NCI-H526 (cell line): Measurements from ENCODE around the gene CRYL1.
A peak's percentile ranks its signal among the peaks of the same experiment; 100 is the strongest.

ENCODE experiments used
- DNase-seq, 2 experiments: peaks; one replicate each; lab custom pipeline; 2025; lab: John Stamatoyannopoulos, UW

Gene CRYL1

DNA sequence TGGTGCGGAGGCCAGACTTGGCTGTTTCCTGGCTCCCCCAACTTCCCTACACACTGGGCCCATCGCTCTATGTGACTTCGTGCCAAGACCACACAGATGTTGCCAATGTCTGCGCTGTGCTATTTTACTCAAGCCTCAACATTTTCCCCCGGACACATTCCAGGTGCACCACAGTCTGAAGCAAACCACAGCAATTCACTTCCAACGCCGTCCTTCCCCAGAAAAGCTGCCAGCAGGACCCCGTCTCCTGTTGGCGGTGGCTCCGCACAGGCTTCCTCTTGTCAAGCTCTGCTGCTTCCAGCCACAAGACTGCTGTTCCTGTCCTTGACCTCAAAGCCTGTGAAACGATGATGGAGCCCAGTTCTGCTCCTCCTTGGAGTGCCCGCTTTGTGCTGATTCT, 100.7 kb downstream of the CRYL1 start:
- no peak for DNase-seq

GRCh38 chr13:20424559-20424852, 101.2 kb downstream of the CRYL1 start:
- DNase-seq, result no peak

- DNase-seq, result no peak
Measured at GRCh38 chr13:20422362-20422761, 103.3 kb downstream of the CRYL1 start.

DNA sequence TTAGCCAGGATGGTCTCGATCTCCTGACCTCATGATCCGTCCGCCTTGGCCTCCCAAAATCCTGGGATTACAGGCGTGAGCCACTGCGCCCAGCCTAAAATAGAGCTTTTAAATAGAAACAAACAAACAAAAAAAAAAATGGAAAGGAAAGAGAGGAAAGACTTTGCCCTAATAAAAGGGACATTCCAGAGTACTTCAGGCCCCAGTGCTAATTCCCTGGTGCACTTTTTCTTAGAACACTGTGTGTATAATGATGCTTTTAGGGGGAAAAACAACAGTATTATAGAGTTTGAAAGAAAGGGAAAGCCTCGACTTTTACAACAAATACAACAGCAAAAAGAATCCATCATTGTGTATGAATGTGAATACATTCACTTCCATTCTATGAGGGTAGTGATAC, 104.7 kb downstream of the CRYL1 start:
- no peak for DNase-seq

DNA sequence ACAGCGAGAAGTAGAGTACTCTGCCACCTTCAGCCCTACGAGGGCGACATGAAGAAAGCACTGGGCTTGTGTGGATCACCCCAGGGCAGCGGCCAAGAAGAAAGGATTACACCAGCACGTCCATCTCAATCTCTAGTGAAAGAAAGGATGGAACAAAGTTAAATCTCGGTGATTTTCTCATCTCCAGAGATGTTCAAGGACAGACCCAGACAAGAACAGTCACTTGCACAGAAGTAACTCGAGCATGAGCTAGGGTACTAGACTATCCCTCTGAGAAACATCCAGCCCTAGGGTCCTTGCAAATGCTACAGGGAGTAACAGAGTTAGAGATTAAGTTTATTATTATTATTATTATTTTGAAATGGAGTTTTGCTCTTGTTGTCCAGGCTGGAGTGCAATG, 106.7 kb downstream of the CRYL1 start:
- DNase-seq, result no peak

DNA sequence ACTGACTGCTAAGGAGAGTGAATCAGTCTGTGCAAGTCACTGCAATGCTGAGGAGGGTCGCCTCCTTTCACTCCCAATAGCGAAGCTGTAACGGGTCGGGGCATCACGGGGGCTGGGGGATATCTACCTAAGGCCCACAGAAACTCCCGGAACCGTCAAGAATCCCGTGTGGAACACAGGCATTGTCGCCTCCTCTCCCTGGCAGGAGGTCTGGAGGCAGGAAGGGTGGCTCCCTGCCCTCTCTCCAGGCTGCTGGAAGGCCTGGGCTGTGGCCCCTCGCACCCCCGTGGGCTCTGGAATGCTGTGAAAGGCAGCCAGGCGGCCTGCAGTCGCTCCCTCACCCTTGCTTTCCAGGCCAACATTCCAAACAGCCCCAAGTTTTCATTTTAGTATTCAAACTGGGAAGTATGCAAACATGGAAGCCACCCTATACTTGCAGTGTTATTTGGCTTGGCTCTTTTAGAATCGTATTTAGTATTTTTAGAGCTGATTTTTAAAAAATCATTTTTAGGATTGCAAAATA, 109.4 kb downstream of the CRYL1 start:
- DNase-seq, result no peak

GRCh38 chr13:20415694-20416107, 110.0 kb downstream of the CRYL1 start:
- no peak for DNase-seq

GRCh38 chr13:20415306-20415679, 110.4 kb downstream of the CRYL1 start:
- no peak for DNase-seq

DNA sequence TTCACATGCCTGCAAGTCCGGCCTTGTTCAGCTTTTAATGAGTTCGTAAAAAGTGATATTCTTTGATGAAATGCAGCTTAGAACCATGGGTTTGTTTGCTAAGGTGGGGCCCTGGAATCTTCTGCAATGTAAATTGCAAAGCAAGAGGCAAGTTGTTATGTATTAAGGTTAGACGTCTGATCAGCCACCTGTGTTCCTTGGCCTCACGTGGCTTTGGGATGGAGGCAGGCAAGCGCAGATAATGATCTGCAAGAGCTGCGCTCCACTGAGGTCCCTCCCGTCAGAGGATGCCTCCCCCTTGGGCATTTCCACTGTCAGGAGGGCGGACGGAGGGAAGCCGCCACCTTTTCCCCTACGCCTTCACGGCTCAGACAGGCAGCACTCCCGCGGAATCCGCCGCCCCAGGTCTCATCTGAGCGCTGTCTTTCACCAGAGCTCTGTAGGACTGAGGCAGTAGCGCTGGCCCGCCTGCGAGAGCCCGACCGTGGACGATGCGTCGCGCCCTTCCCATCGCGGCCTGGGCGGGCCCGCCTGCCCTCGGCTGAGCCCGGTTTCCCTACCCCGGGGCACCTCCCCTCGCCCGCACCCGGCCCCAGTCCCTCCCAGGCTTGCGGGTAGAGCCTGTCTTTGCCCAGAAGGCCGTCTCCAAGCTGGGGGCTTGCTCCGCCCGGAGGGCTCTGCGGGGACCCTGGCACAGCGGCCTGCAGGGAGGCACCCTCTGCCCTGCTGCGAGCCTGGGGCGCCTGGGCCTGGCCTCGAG, 110.9 kb downstream of the CRYL1 start:
- no peak for DNase-seq

DNA sequence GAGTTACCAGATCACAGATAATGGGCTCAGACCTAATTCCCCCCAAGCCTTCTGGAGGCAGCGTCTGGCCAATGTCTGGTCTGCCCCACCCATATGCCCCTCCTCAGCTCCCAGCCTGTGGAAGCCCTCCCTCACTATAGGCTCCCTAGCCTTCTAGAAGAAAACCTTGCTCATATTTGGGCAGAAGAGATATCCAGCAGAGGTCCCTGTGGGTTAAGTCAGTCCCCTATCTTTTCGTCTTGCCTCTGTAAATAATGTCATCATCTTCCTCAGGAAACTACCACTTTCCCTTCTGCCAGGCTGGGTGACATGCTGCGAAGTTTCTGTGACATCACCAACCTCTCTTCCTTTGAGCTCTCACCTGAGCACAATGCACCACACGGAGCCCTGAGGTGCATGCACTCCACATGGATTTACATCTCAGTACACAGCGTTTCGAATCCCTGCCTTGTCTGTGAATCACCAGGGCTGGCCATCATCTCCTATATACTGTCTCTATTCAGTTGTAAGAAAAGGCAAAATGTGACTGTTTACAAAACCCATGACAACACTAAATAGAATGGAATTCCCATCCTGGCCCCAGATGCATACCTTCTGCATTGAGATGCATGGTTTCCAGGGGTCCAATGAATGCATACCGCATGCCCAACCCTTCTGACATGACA, 112.8 kb downstream of the CRYL1 start:
- DNase-seq, result no peak

DNA sequence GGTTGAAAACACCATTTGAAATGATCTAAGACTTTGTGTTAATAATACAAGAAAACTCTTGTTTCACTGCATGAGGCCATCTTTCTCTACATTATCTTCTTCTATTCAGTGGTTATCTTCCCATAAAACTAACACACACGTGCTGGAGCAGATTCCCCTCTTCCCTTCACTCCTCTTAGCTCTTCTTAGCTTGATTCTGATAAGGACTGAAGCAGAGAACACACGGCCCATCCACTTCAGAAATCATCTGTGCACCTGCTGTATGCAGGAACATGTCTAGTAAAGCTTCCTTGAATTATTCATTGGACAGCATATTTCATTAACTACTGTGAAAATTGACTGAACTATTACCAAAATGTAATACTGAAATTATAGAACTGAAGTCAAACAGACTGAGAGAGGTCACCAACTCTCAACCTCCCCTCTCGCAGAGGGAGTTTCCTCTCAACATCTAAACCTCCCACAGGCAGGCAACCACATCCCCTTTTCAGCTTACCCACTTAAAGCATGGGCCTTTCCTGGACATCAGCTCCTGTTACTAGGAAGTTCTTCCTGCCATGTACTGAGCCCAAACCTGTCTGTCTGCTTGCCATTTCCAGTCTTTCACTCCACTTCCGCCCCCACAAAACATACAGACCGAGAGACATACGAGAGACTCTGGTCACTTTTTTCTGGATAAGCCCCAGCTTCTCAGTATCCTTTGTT, 113.9 kb downstream of the CRYL1 start:
- DNase-seq, result no peak

- DNase-seq, result no peak
Measured at GRCh38 chr13:20410726-20411125, 114.9 kb downstream of the CRYL1 start.

GRCh38 chr13:20408181-20408580, 117.5 kb downstream of the CRYL1 start:
- no peak for DNase-seq

GRCh38 chr13:20407759-20408158, 117.9 kb downstream of the CRYL1 start:
- peak in 1 of 2 experiments; percentile 26 for DNase-seq

DNA sequence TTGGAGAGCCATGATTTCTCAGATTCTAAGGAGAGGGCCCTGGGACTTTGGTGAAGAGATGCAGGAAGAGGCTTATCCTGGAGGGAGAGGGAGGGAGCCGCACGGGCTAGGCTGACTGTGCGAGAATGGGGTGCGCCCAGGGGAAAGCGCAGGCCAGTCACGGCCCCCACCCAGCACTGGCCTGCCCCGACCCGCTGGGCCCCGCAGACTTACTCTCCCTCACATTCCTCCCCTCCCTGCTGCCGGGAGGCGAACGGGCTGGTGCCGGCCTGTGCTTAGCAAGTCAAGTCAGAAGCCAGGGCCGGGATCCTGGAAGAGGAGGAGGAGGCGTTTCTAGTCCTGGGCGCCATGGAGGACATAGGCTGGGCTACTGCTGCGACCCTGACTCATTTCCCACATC, 120.0 kb downstream of the CRYL1 start:
- no peak for DNase-seq

- no peak for DNase-seq
Measured at GRCh38 chr13:20404488-20405222, 121.0 kb downstream of the CRYL1 start.

DNA sequence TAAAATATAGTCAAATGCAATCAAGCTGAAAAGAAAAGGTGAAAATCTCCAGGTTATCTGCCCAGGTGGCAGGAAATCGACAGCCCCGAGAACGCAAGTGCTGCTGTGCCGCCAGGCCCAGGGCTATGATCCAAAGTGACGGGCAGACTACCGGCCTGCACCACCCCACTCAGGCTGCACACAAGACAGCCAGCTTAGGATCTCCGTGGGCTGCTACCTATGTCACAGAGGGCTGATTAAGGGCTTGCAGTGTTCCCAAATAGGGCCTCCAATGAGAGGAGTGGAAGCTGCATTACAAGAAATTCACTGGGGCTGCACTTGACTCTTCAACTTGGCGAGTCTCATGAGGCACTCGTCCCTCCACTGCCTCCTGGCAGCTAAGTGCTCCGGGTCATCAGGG, 121.8 kb downstream of the CRYL1 start:
- no peak for DNase-seq

- DNase-seq, result no peak
Measured at GRCh38 chr13:20402881-20403280, 122.8 kb downstream of the CRYL1 start.

DNA sequence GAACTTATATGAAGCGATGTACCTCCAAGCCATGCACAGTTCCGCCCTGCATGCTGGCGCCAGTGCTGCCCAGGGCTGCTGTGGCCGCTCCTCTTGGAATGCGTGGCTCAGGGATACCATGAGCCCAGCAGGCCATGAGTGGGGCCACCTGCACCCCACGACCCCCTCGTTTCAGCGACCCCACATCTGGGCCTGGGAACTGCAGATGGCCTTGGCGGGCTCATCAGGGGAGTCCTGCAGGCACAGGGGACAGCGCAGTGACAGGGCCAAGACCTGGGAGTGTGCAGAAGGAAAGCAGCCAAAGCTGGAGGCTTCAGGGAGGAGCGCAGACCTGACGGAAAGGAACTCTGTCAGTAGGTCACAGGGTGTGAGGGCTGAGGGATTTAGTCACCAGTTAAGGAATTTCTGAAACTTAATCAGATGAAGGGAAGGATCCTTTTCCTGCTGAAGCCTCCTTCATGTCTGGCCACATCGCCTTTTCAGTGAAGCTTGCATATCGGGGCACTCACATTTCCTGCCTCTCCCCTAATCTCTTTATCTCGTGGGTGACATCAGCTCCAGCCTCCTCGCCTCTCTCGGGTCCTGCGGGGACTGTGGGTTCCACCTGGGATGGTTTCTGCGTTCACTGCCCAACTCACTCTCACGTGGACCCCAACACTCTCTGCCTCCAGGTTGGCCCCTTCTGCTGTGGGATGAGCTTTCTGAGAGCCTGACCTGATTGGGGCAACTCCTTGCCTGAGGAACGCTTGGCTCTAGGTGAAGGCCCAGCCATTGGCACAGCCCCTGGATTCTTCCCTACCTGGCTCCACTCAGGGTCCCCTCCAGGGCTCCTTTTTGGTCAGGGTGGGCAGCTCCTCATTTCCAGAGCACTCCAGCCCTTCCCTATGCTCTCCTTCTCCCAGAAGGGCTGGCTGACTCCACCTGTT, 123.5 kb downstream of the CRYL1 start:
- no peak for DNase-seq

- no peak for DNase-seq
Measured at GRCh38 chr13:20401531-20401930, 124.1 kb downstream of the CRYL1 start.

DNA sequence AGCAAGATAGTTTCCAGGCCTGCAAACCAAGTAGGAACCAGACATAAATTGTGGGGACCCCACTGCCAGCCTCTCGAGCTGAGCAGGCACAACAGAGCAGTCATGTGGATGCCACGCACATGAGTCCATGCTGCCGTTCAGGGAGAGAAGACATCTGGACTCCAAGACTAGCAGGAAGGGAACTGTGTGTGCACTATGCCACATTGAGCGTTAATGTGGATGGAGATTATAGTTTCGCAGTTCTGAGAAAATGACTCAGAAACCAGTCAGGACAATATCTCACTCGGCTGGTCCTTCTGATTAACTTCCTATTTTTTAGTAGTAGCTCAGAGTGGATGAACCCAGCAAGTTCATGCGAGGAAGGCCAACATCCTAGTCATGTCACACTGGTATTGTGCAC, 124.9 kb downstream of the CRYL1 start:
- no peak for DNase-seq
